Measurements from ENCODE around the gene RAP1GAP. TPM values are rescaled to one million over a fixed set of nuclear protein-coding genes. Genes with fewer than 3 reads are reported as not detected.

Gene RAP1GAP
- polyA plus RNA-seq, 2 of the 4 experiments (the other 2 are of a cell fraction), result 5.4 to 16.7 TPM

GRCh38 chr1:21620011-21620410 is 49.1 kb downstream of the RAP1GAP start:
- ChIA-PET POLR2A (no interaction called here), CTCF (interaction anchor here (5.0 kb wide), 1 partner anchor 38 kb away, joined by 20 read pairs; no protein-coding TSS in a partner anchor)
- no peak overlapping the region for H3K27ac ChIP-seq
- peak overlapping the region; percentile 97; the same call in 2 of the 3 replicates for H3K4me2 ChIP-seq
- WGBS (ENCODE audit: missing lambda C conversion rate), result 90% methylated on average over 8 of the region's 12 CpGs
- TF ChIP-seq CHD2 (IDR thresholded peaks at IDR 0.05; ENCODE audit: low read length, partially characterized antibody), result no peak
- TF ChIP-seq HOXB5 (CRISPR knock-in tag; IDR thresholded peaks at IDR 0.05), result no peak
- TF ChIP-seq NR3C1 (IDR thresholded peaks at IDR 0.05), result no peak
- TF ChIP-seq ESRRA (IDR thresholded peaks at IDR 0.05; ENCODE audit: borderline replicate concordance, low read length), result no peak
- TF ChIP-seq HMGXB4 (CRISPR knock-in tag; IDR thresholded peaks at IDR 0.05; ENCODE audit: borderline replicate concordance), result no peak
- TF ChIP-seq ATOH8 (CRISPR knock-in tag; IDR thresholded peaks at IDR 0.05; ENCODE audit: low read depth), result no peak
- no peak for TF ChIP-seq SMC3 (IDR thresholded peaks at IDR 0.05)
- peaks cover 36% of the 10 kb centered on the region for H3K4me1 ChIP-seq
- H3K4me3 ChIP-seq, result no peak overlapping the region
- DNase-seq (ENCODE audit: low read depth in 1 of 2, low spot score in 1 of 2), result no peak
- no peaks in the 10 kb centered on the region for H3K9me3 ChIP-seq
- no peak for ATAC-seq
- no peak for FAIRE-seq

- CTCF ChIA-PET, result no interaction called here
- Histone ChIP-seq H3K27ac (no peak overlapping the region), H3K4me1 (peaks cover 31% of the 10 kb centered on the region), H3K9me3 (no peaks in the 10 kb centered on the region), H3K4me2 (no peak overlapping the region), H3K4me3 (no peak overlapping the region)
- 86% methylated on average over 5 of the region's 7 CpGs for WGBS (ENCODE audit: missing lambda C conversion rate)
- ATAC-seq (no peak), DNase-seq (ENCODE audit: low read depth in 1 of 2, low spot score in 1 of 2) (no peak), FAIRE-seq (no peak)
- TF ChIP-seq MAFK (IDR thresholded peaks at IDR 0.05; ENCODE audit: partially characterized antibody), result no peak
- no peak for TF ChIP-seq ESRRA (IDR thresholded peaks at IDR 0.05; ENCODE audit: borderline replicate concordance, low read length)
- no peak for TF ChIP-seq HES2 (IDR thresholded peaks at IDR 0.05)
- TF ChIP-seq JUNB (IDR thresholded peaks at IDR 0.05), result no peak
- TF ChIP-seq SMC3 (IDR thresholded peaks at IDR 0.05), result no peak
- TF ChIP-seq RARB (CRISPR knock-in tag; IDR thresholded peaks at IDR 0.05), result no peak
- no peak for TF ChIP-seq ZFP36 (IDR thresholded peaks at IDR 0.05; ENCODE audit: borderline replicate concordance, partially characterized antibody)
- TF ChIP-seq HMGXB4 (CRISPR knock-in tag; IDR thresholded peaks at IDR 0.05; ENCODE audit: borderline replicate concordance), result no peak
- TF ChIP-seq CBX8 (IDR thresholded peaks at IDR 0.05), result no peak
- TF ChIP-seq USF2 (IDR thresholded peaks at IDR 0.05), result no peak
- POLR2A ChIA-PET, result no interaction called here
These were observed 49.7 kb downstream of the RAP1GAP start for GRCh38 chr1:21619375-21619947.

- Histone ChIP-seq H3K4me2 (no peak overlapping the region), H3K4me1 (peaks cover 24% of the 10 kb centered on the region), H3K9me3 (no peaks in the 10 kb centered on the region), H3K4me3 (no peak overlapping the region), H3K27ac (no peak overlapping the region)
- ChIA-PET POLR2A (no interaction called here), CTCF (no interaction called here)
- FAIRE-seq (no peak), DNase-seq (ENCODE audit: low read depth in 1 of 2, low spot score in 1 of 2) (no peak), ATAC-seq (no peak)
- WGBS (ENCODE audit: missing lambda C conversion rate), result 82% methylated on average over 10 of the region's 22 CpGs
- TF ChIP-seq FOSB (CRISPR knock-in tag; IDR thresholded peaks at IDR 0.05) (no peak), CBX8 (IDR thresholded peaks at IDR 0.05) (no peak), MYC (IDR thresholded peaks at IDR 0.05; ENCODE audit: borderline replicate concordance, low read length) (no peak), CTCF (IDR thresholded peaks at IDR 0.05) (no peak)
These were observed 50.4 kb downstream of the RAP1GAP start for GRCh38 chr1:21618561-21619374.

All from A549 (cell line).